ENCODE data around the gene ACY1. TPM values are rescaled to one million over a fixed set of nuclear protein-coding genes. Genes with fewer than 3 reads are reported as not detected.

ACY1 gene
- total RNA-seq, result 109 and 115 TPM in 2 replicates

GRCh38 chr3:51982838-51983577 lies at the start of gene ACY1:
Gene ACY1 (plus strand): TSS chr3:51983535. CDS start chr3:51984065, 530 bp downstream.

DNA sequence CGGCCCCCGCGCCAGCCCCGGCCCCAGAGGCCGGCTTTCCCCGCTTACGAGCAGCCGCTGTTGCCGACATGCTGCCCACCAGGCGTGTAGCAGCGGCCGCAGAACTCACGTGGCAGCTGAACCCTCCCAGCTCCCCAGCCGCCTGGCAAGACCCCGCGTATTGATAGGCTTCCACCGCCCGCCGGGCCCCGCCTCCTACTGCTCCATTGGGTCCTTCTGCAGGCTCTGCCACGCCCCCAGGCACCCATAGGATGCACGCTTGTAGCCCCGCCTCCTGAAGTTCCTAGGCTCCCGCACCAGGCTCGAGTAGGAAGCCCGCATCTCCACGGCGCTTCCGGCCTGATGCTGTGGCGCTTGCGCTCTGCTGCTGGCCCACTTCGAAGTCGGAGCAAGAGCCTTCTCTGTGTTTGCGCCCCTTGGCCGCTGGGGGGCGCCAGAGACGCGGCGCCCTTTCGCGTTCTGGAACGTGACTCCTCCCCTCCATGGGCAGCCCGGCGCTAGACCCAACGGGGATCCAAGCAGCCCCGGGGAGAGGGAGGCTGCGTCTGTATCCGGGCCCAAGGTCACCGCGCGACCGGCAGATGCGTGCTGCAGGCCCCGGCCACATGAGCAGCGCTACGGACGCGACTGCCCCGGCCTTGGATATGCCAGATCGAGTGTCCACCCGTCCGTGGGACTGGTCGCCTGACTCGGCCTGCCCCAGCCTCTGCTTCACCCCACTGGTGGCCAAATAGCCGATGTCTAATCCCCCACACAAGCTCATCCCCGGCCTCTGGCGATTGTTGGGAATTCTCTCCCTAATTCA lies 41.3 kb upstream of the ACY1 start, which contains the start of the genes PARP3 and RRP9:
TSS of gene PARP3 (plus strand) at position 566 of the 805 bp plus-strand sequence. CDS start 993 bp downstream, outside the sequence.
TSS of gene RRP9 (minus strand) at position 107 of the 805 bp plus-strand sequence. CDS start at position 70, 37 bp downstream.

GRCh38 chr3:51955175-51955892 lies 28.0 kb upstream of the ACY1 start, which contains the start of gene GPR62:
Gene GPR62 (plus strand): TSS chr3:51955381. CDS start chr3:51955653, 272 bp downstream.

DNA sequence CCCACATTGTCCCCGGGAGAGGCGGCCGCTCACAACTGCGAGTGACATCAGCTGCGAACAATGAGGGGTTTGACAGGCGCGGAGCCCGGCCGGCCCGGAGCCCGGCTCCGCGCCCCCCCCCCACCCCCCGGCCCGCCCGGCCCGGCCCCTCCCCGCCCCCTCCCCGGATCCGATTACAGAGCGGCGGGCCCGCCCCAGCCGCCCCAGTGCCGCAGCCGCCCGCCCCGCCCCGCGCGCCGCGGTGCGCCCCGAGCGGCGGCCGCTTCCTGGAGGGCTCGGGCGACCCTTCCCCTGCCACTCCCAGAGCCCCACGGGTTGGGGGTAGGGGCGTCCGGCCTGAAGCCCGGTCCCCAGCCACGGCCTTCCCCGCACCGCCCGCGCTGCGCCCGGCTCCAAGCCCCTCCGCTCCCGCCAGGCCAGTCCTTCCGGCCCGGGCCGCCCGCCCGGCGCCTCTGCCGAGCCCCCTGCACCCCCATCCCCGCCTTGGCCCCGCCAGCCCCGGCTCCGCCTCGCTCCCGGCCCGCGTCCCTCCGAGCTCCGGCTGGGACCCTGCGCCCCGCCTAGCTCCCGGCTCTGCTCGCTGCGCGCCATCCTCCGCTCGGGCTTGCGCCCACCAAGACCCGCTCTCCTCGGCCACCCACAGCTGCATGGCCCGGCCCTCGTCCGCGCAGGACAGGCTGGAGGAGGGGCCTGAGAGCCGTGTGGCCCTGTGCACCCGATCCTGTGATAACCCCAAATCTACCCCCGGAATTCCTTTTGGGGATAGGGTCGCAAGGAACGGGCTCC lies 15.8 kb upstream of the ACY1 start, which contains the start of gene PCBP4:
TSS of gene PCBP4 (minus strand) at position 71 of the 786 bp plus-strand sequence. CDS start 6,214 bp downstream, outside the sequence.

GRCh38 chr3:51974963-51975851 lies 8.1 kb upstream of the ACY1 start, which contains the start of gene ABHD14A:
Gene ABHD14A (plus strand): TSS chr3:51975064. CDS start chr3:51975136, 72 bp downstream.

DNA sequence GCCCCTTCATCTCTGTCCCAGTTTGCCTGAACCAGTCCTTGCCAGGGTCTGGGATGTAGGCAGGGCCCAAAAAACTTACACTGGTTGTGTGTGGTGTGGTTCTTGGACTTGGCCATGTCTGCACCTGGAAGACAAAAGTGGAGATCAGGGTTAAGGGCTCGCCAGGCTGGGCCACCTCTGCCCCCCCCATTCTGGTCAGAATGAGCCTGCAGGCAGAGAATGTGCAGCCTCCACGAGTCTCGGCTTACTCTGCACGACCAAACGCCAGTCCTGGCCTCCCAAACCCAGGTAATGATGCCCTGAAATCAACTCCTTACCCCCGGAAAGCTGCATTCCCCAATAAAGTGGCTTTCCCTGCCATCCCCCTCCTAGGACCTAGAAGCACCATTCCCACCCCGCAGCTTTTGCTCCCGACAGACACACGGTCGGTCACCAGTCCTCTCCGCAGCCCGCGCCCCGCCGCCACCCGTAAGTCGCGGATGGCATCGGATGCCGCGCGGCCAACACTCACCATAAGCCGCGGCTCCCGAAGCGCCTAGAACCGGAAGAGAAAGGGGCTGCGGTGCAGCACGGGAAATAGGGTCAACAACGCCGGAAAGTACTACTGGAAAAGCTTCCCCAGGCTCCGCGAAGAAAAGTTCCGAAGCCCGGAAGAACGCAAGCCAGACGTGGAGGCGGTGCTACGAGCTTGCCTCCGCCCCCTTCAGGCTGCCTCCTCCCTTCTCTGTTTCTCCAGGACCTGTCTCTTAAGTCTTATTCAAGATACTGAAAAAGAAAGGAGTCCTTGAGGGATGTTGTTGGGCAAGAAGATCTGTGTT lies 12.2 kb downstream of the ACY1 start, which contains the start of gene RPL29:
TSS of gene RPL29 (minus strand) at position 550 of the 818 bp plus-strand sequence. CDS start at position 116, 434 bp downstream.

Other genes starting within 250 kb of the ACY1 start
- gene IQCF6, start 204.3 kb upstream of the ACY1 start, total RNA-seq, result not detected in 2 replicates
- gene IQCF2, start 121.9 kb upstream of the ACY1 start, total RNA-seq, result not detected in 2 replicates
- not detected in 2 replicates for gene IQCF5, start 107.9 kb upstream of the ACY1 start, total RNA-seq
- not detected in 2 replicates for gene IQCF1, start 80.2 kb upstream of the ACY1 start, total RNA-seq
- gene RRP9, start 41.6 kb upstream of the ACY1 start, total RNA-seq, result 26.7 and 30.0 TPM in 2 replicates
- 3.9 and 4.4 TPM in 2 replicates for gene PARP3, start 41.2 kb upstream of the ACY1 start, total RNA-seq
- 0.23 TPM in 1 of 2 replicates, not detected in the other for gene GPR62, start 28.2 kb upstream of the ACY1 start, total RNA-seq
- 52.3 and 62.6 TPM in 2 replicates for gene PCBP4, start 16.1 kb upstream of the ACY1 start, total RNA-seq
- 31.7 and 41.3 TPM in 2 replicates for gene ABHD14B, start 9.5 kb upstream of the ACY1 start, total RNA-seq
- 10.4 and 12.2 TPM in 2 replicates for gene ABHD14A, start 8.5 kb upstream of the ACY1 start, total RNA-seq
- gene RPL29, start 12.4 kb downstream of the ACY1 start, total RNA-seq, result 2,241 and 2,349 TPM in 2 replicates
- 66.7 and 107 TPM in 2 replicates for gene DUSP7, start 73.0 kb downstream of the ACY1 start, total RNA-seq
- gene POC1A, start 170.9 kb downstream of the ACY1 start, total RNA-seq, result 10.4 and 10.6 TPM in 2 replicates
- gene ALAS1, start 214.6 kb downstream of the ACY1 start, total RNA-seq, result 33.1 and 49.4 TPM in 2 replicates
- 0.07 TPM in 1 of 2 replicates, not detected in the other for gene TLR9, start 242.1 kb downstream of the ACY1 start, total RNA-seq

All from airway epithelial cell (primary cell).